Tongue (tissue), 2 donors: ENCODE measurements around the gene PGBD1. TPM values are rescaled to one million over a fixed set of nuclear protein-coding genes. Genes with fewer than 3 reads are reported as not detected.
"Not testable (repeated sequence)": the region's sequence is repeated elsewhere in the genome, so short reads cannot be mapped to it uniquely, and the experiment has no call there.

Source experiments
- DNase-seq: peaks from one replicate; pipeline ENCODE4 v3.0.0-alpha.2; 2015
- total RNA-seq: library from RNA; depleted of rRNA; stranded (reverse); fragments of >200 nt; gene quantifications from one replicate; pipeline ENCODE4 v1.2.3, GENCODE V29; 2014

The PGBD1 gene
- total RNA-seq, 1 donor from 2014 or later, result 8.5 TPM

GRCh38 chr6:28274888-28275287 lies 6.5 kb upstream of the PGBD1 start:
- no peak for DNase-seq

- DNase-seq, result no peak
These were observed 3.6 kb upstream of the PGBD1 start for GRCh38 chr6:28277746-28278145.

GRCh38 chr6:28280595-28281287 lies 631 bp upstream of the PGBD1 start:
- no peak for DNase-seq

- no peak for DNase-seq
These were observed 1.6 kb downstream of the PGBD1 start for GRCh38 chr6:28282926-28283325.

GRCh38 chr6:28291573-28291972 lies 10.2 kb downstream of the PGBD1 start:
- no peak for DNase-seq

- DNase-seq, result no peak
These were observed 14.0 kb downstream of the PGBD1 start for GRCh38 chr6:28295326-28295725.

GRCh38 chr6:28296520-28297060 lies 15.2 kb downstream of the PGBD1 start:
- no peak for DNase-seq

GRCh38 chr6:28303570-28303969 lies 22.2 kb downstream of the PGBD1 start:
- DNase-seq, result no peak

- not testable (repeated sequence) for DNase-seq
These were observed 25.0 kb downstream of the PGBD1 start for GRCh38 chr6:28306363-28306762.

GRCh38 chr6:28311139-28311823 lies 29.9 kb downstream of the PGBD1 start:
- no peak for DNase-seq

- DNase-seq, result no peak
These were observed 31.6 kb downstream of the PGBD1 start for GRCh38 chr6:28312939-28313338.

- DNase-seq, result no peak
These were observed 34.3 kb downstream of the PGBD1 start for GRCh38 chr6:28315628-28316027.

GRCh38 chr6:28317866-28318265 lies 36.5 kb downstream of the PGBD1 start:
- DNase-seq, result not testable (repeated sequence)

GRCh38 chr6:28322661-28323060 lies 41.3 kb downstream of the PGBD1 start:
- DNase-seq, result no peak

- no peak for DNase-seq
These were observed 42.5 kb downstream of the PGBD1 start for GRCh38 chr6:28323813-28324424.

GRCh38 chr6:28326371-28326948 lies 45.1 kb downstream of the PGBD1 start:
- DNase-seq, result no peak

- no peak for DNase-seq
These were observed 48.7 kb downstream of the PGBD1 start for GRCh38 chr6:28330041-28330440.

- DNase-seq, result no peak
These were observed 51.7 kb downstream of the PGBD1 start for GRCh38 chr6:28333047-28333446.

GRCh38 chr6:28333599-28334018 lies 52.2 kb downstream of the PGBD1 start:
- DNase-seq, result no peak

GRCh38 chr6:28334286-28335039 lies 53.1 kb downstream of the PGBD1 start:
- no peak for DNase-seq

GRCh38 chr6:28335040-28335563 lies 53.7 kb downstream of the PGBD1 start:
- no peak for DNase-seq
